Tibial nerve (tissue), 4 donors: ENCODE measurements around the gene C7orf25. TPM values are rescaled to one million over a fixed set of nuclear protein-coding genes. Genes with fewer than 3 reads are reported as not detected.

Source experiments
- DNase-seq, 2 donors: peaks; one replicate each; pipeline ENCODE4 v3.0.0-alpha.2; 2019; ENCODE audit warnings: low spot score in 2 of 2
- H3K27ac ChIP-seq, 4 donors: fragments of 200-600 bp; sonication (generic) in 3 of 4; one replicate each; pipeline ENCODE4 v1.5.1; 2017 to 2019; ENCODE audit warnings: mild to moderate bottlenecking in 1 of 4
- H3K27me3 ChIP-seq, 2 donors: fragments of 200-600 bp; sonication (generic) in 1 of 2; one replicate each; pipeline versions ENCODE4 v1.5.1 to v1.6.0; 2017 to 2019
- H3K36me3 ChIP-seq, 3 donors: fragments of 200-600 bp; sonication (generic); one replicate each; pipeline ENCODE4 v1.5.1; 2018 to 2019
- H3K4me1 ChIP-seq, 4 donors: fragments of 200-600 bp; sonication (generic) in 3 of 4; one replicate each; pipeline ENCODE4 v1.5.1; 2017 to 2019
- H3K4me3 ChIP-seq, 4 donors: fragments of 200-600 bp; sonication (generic) in 3 of 4; one replicate each; pipeline ENCODE4 v1.5.1; 2017 to 2019; ENCODE audit warnings: mild to moderate bottlenecking in 1 of 4, moderate library complexity in 1 of 4
- H3K9me3 ChIP-seq, 4 donors: fragments of 200-600 bp; sonication (generic) in 3 of 4; one replicate each; pipeline ENCODE4 v1.5.1; 2017 to 2019
- CTCF ChIP-seq, 5 experiments: fragments of 200-600 bp in 3 of 5; fragments of 450-650 bp in 2 of 5; sonication (generic) in 3 of 5; IDR thresholded peaks; one replicate each; pipeline ENCODE4 v1.5.1; 2016 to 2019; ENCODE audit warnings: antibody characterized with exemption in 5 of 5, mild to moderate bottlenecking in 3 of 5, moderate library complexity in 2 of 5
- EP300 ChIP-seq, 2 donors: sonication (generic); formaldehyde crosslinking; IDR thresholded peaks; one replicate each; pipeline ENCODE4 v1.6.1; 2017; ENCODE audit warnings: antibody characterized with exemption in 2 of 2, mild to moderate bottlenecking in 1 of 2
- POLR2A ChIP-seq, 2 donors: fragments of 450-650 bp; IDR thresholded peaks; one replicate each; pipeline ENCODE4 v1.6.1; 2017; ENCODE audit warnings: antibody characterized with exemption in 2 of 2, mild to moderate bottlenecking in 2 of 2, moderate library complexity in 2 of 2
- WGBS, 2 donors: methylation state at CpG; one replicate each; pipeline ENCODE4 v1.1.5; 2018; 5-methylcytosine and 5-hydroxymethylcytosine counted together
- total RNA-seq, 4 donors: library from RNA; depleted of rRNA; stranded (reverse); fragments of >200 nt; gene quantifications; one replicate each; pipeline ENCODE4 v1.1.0, GENCODE V29; 2016

The C7orf25 gene
- total RNA-seq, 4 donors from 2014 or later: 12.8 to 28.2 (median 14.6) TPM

GRCh38 chr7:42914009-42914408 lies 2.1 kb upstream of the C7orf25 start:
- Histone ChIP-seq H3K9me3 (no peaks in the 10 kb centered on the region), H3K27me3 (no peaks in the 10 kb centered on the region), H3K4me1 (peaks cover 0 to 34% (median 13%) of the 10 kb centered on the region in 4 donors), H3K27ac (peak overlapping the region in 2 of 4 donors; percentile 25 to 63), H3K4me3 (no peak overlapping the region), H3K36me3 (peaks cover 0 to 36% (median 0%) of the 10 kb centered on the region in 3 donors)
- WGBS, 2 donors: 73 to 75% methylated on average over 6 of the region's 6 CpGs
- TF ChIP-seq EP300 (IDR thresholded peaks at IDR 0.05) (no peak), CTCF (IDR thresholded peaks at IDR 0.05) (no peak), POLR2A (IDR thresholded peaks at IDR 0.05) (no peak)
- DNase-seq: no peak

GRCh38 chr7:42913591-42913990 lies 1.7 kb upstream of the C7orf25 start:
- Histone ChIP-seq H3K27me3 (no peaks in the 10 kb centered on the region), H3K4me1 (peaks cover 0 to 34% (median 13%) of the 10 kb centered on the region in 4 donors), H3K36me3 (peaks cover 0 to 32% (median 0%) of the 10 kb centered on the region in 3 donors), H3K27ac (peak overlapping the region in 2 of 4 donors; percentile 25 to 63), H3K4me3 (no peak overlapping the region), H3K9me3 (no peaks in the 10 kb centered on the region)
- DNase-seq: no peak
- TF ChIP-seq POLR2A (IDR thresholded peaks at IDR 0.05) (no peak), CTCF (IDR thresholded peaks at IDR 0.05) (no peak), EP300 (IDR thresholded peaks at IDR 0.05) (no peak)
- WGBS, 2 donors: 53 to 59% methylated on average over 2 of the region's 2 CpGs

GRCh38 chr7:42910306-42910705 lies 1.6 kb downstream of the C7orf25 start:
- Histone ChIP-seq H3K9me3 (no peaks in the 10 kb centered on the region), H3K4me1 (peaks cover 0 to 30% (median 13%) of the 10 kb centered on the region in 4 donors), H3K27me3 (no peaks in the 10 kb centered on the region), H3K27ac (no peak overlapping the region), H3K36me3 (peaks cover 0 to under 1% (median 0%) of the 10 kb centered on the region in 3 donors), H3K4me3 (no peak overlapping the region)
- DNase-seq: no peak
- 76 to 81% methylated on average over 2 of the region's 2 CpGs for WGBS, 2 donors
- TF ChIP-seq CTCF (IDR thresholded peaks at IDR 0.05): no peak

GRCh38 chr7:42907316-42907715 lies 4.6 kb downstream of the C7orf25 start:
- no peaks in the 10 kb centered on the region for H3K36me3 ChIP-seq
- no peak overlapping the region for H3K27ac ChIP-seq
- TF ChIP-seq EP300 (IDR thresholded peaks at IDR 0.05) (no peak), CTCF (IDR thresholded peaks at IDR 0.05) (no peak), POLR2A (IDR thresholded peaks at IDR 0.05) (no peak)
- H3K4me1 ChIP-seq: peaks cover 0 to 15% (median 9%) of the 10 kb centered on the region in 4 donors
- no peak overlapping the region for H3K4me3 ChIP-seq
- no peaks in the 10 kb centered on the region for H3K9me3 ChIP-seq
- no peak for DNase-seq
- H3K27me3 ChIP-seq: no peaks in the 10 kb centered on the region

GRCh38 chr7:42906181-42906580 lies 5.7 kb downstream of the C7orf25 start:
- TF ChIP-seq EP300 (IDR thresholded peaks at IDR 0.05) (no peak), CTCF (IDR thresholded peaks at IDR 0.05) (no peak), POLR2A (IDR thresholded peaks at IDR 0.05) (no peak)
- 100% methylated on average over 1 of the region's 1 CpG for WGBS, 2 donors
- no peaks in the 10 kb centered on the region for H3K27me3 ChIP-seq

More at GRCh38 chr7:42906181-42906580, 5.7 kb downstream of the C7orf25 start:
- Histone ChIP-seq H3K36me3 (no peaks in the 10 kb centered on the region), H3K4me3 (no peak overlapping the region), H3K9me3 (no peaks in the 10 kb centered on the region), H3K4me1 (peaks cover 0 to 12% (median 7%) of the 10 kb centered on the region in 4 donors), H3K27ac (no peak overlapping the region)
- no peak for DNase-seq
